Right cardiac atrium (tissue), 5 donors: ENCODE measurements around the gene TXN2. TPM values are rescaled to one million over a fixed set of nuclear protein-coding genes. Genes with fewer than 3 reads are reported as not detected.
A peak's percentile ranks its signal among the peaks of the same experiment; 100 is the strongest.

Experiments
- ATAC-seq, 2 donors: fragments of 200-7000 bp; cut with Tn5 transposase; one replicate each; pipeline versions ENCODE4 v1.8.0 to v1.9.1; 2020; ENCODE audit warnings: moderate library complexity in 2 of 2, mild to moderate bottlenecking in 1 of 2
- DNase-seq, 3 donors: peaks; one replicate each; pipeline ENCODE4 v3.0.0-alpha.2; 2020
- H3K27ac ChIP-seq: one replicate; pipeline ENCODE4 v1.5.1; 2013; ENCODE audit warnings: mild to moderate bottlenecking, low read length, control low read depth, moderate library complexity
- H3K27me3 ChIP-seq: one replicate; pipeline ENCODE4 v1.6.1; 2013; ENCODE audit not compliant: control insufficient read depth, insufficient read depth
- H3K4me1 ChIP-seq: one replicate; pipeline ENCODE4 v1.6.1; 2013; ENCODE audit warnings: low read length; ENCODE audit not compliant: control insufficient read depth, insufficient read depth
- H3K4me3 ChIP-seq: one replicate; pipeline ENCODE4 v1.5.1; 2013; ENCODE audit warnings: low read length, control low read depth
- H3K9me3 ChIP-seq: one replicate; pipeline ENCODE4 v1.6.1; 2013; ENCODE audit warnings: low read length; ENCODE audit not compliant: control insufficient read depth
- WGBS: extraction: QIAGEN DNeasy Blood & Tissue Kit; methylation state at CpG from one replicate; pipeline ENCODE4 v1.1.7; 2013; 5-methylcytosine and 5-hydroxymethylcytosine counted together
- intact Hi-C, 4 donors: fragments of 100-400 bp; cut with DNase I; formaldehyde crosslinking; loops; one replicate each; pipeline versions ENCODE4 v1.11.0 to v1.14.0; 2022 to 2023
- polyA plus RNA-seq: library from polyadenylated mRNA; stranded (reverse); fragments of 200-250 nt; gene quantifications from one replicate; pipeline ENCODE4 v1.2.3, GENCODE V29; 2013
- total RNA-seq, 4 donors: library from RNA; stranded (reverse); fragmentation: NEBNext Ultra II Directional; extraction: Animal tissue kit (Norgen Biotek cat#: 25700); gene quantifications; one replicate each; pipeline ENCODE4 v1.2.1, GENCODE V29; 2021
- donor health status: healthy with polysubstance abuse.
- donor health status: DM: no; HTN: yes; CAD: no.
- donor health status: DM: no; HTN: no; CAD: no.
- donor health status: DM: no; HTN: yes; CAD: no; lungs with severe emphysema.
- donor health status: DM: yes; HTN: yes; CAD: no.

The TXN2 gene
- total and polyA plus RNA-seq, 5 donors, result 95.4 to 133 (median 106) TPM

- DNase-seq (peak in 1 of 3 donors; percentile 71), ATAC-seq (no peak)
- H3K4me1 ChIP-seq, result no peaks in the 10 kb centered on the region
- H3K4me3 ChIP-seq, result no peak overlapping the region
- no peaks in the 10 kb centered on the region for H3K27me3 ChIP-seq
- H3K27ac ChIP-seq, result no peak overlapping the region
- whole genome bisulfite sequencing, result 88% methylated on average over 13 of the region's 13 CpGs
- no peaks in the 10 kb centered on the region for H3K9me3 ChIP-seq
- intact Hi-C loops, result loop anchor here in 1 of 4 donors (10.0 kb wide), 1 partner anchor 332 kb away; no protein-coding TSS in a partner anchor
Observed at GRCh38 chr22:36486619-36487384, 5.4 kb upstream of the TXN2 start.

- no peak for DNase-seq
- peaks cover 2% of the 10 kb centered on the region for H3K4me1 ChIP-seq
- WGBS, result 12% methylated on average over 9 of the region's 9 CpGs
- intact Hi-C loops, result loop anchor here in 1 of 4 donors (10.0 kb wide), 1 partner anchor 326 kb away; no protein-coding TSS in a partner anchor
- peak overlapping the region; percentile 42 for H3K4me3 ChIP-seq
- H3K9me3 ChIP-seq, result no peaks in the 10 kb centered on the region
- no peaks in the 10 kb centered on the region for H3K27me3 ChIP-seq
- ATAC-seq, result peak; percentile 0 to 4
- peak overlapping the region; percentile 80 for H3K27ac ChIP-seq
Observed at GRCh38 chr22:36480941-36481392, 473 bp downstream of the TXN2 start.

GRCh38 chr22:36478966-36479365 is 2.5 kb downstream of the TXN2 start:
- H3K27ac ChIP-seq, result no peak overlapping the region
- peaks cover 2% of the 10 kb centered on the region for H3K4me1 ChIP-seq
- H3K4me3 ChIP-seq, result no peak overlapping the region
- WGBS, result 94% methylated on average over 4 of the region's 4 CpGs
- no peaks in the 10 kb centered on the region for H3K27me3 ChIP-seq
- no peaks in the 10 kb centered on the region for H3K9me3 ChIP-seq
- intact Hi-C loops, result no loop called here
- ATAC-seq, result no peak
- DNase-seq, result no peak

- Histone ChIP-seq H3K9me3 (no peaks in the 10 kb centered on the region), H3K4me1 (no peaks in the 10 kb centered on the region), H3K27ac (no peak overlapping the region), H3K4me3 (no peak overlapping the region), H3K27me3 (no peaks in the 10 kb centered on the region)
- WGBS, result 95% methylated on average over 6 of the region's 6 CpGs
- intact Hi-C loops, result no loop called here
- DNase-seq (no peak), ATAC-seq (no peak)
Observed at GRCh38 chr22:36475341-36475740, 6.1 kb downstream of the TXN2 start.

GRCh38 chr22:36472689-36473088 is 8.8 kb downstream of the TXN2 start:
- intact Hi-C loops, result loop anchor here in 3 of 4 donors (5.0 kb wide), 3 partner anchors 85 to 175 kb away; partner anchors contain the start of gene MYH9 (in 1 of the 3)
- ATAC-seq (no peak), DNase-seq (no peak)
- WGBS, result 82% methylated on average over 13 of the region's 13 CpGs
- Histone ChIP-seq H3K4me1 (peaks cover 1% of the 10 kb centered on the region), H3K27ac (no peak overlapping the region), H3K27me3 (no peaks in the 10 kb centered on the region), H3K9me3 (no peaks in the 10 kb centered on the region), H3K4me3 (no peak overlapping the region)

- Histone ChIP-seq H3K4me1 (peaks cover 2% of the 10 kb centered on the region), H3K27me3 (no peaks in the 10 kb centered on the region), H3K4me3 (no peak overlapping the region), H3K27ac (no peak overlapping the region), H3K9me3 (no peaks in the 10 kb centered on the region)
- intact Hi-C loops, result loop anchor here (2.0 to 5.0 kb wide), 4 partner anchors 84 to 174 kb away; partner anchors contain the start of gene MYH9 (in 1 of the 4)
- no peak for ATAC-seq
- WGBS, result 85% methylated on average over 14 of the region's 14 CpGs
- peak in 1 of 3 donors; percentile 25 for DNase-seq
Observed at GRCh38 chr22:36471341-36471821, 10.1 kb downstream of the TXN2 start.

- intact Hi-C loops, result loop anchor here (2.0 to 5.0 kb wide), 4 partner anchors 84 to 174 kb away; partner anchors contain the start of gene MYH9 (in 1 of the 4)
- 56% methylated on average over 10 of the region's 10 CpGs for WGBS
- ATAC-seq (no peak), DNase-seq (peak in 1 of 3 donors; percentile 35)
- H3K4me1 ChIP-seq, result peaks cover 2% of the 10 kb centered on the region
- no peaks in the 10 kb centered on the region for H3K9me3 ChIP-seq
- no peak overlapping the region for H3K4me3 ChIP-seq
- H3K27ac ChIP-seq, result no peak overlapping the region
- H3K27me3 ChIP-seq, result no peaks in the 10 kb centered on the region
Observed at GRCh38 chr22:36470994-36471331, 10.5 kb downstream of the TXN2 start.

- Histone ChIP-seq H3K4me1 (peaks cover 2% of the 10 kb centered on the region), H3K4me3 (no peak overlapping the region), H3K9me3 (no peaks in the 10 kb centered on the region), H3K27me3 (no peaks in the 10 kb centered on the region), H3K27ac (peak overlapping the region; percentile 4)
- ATAC-seq, result peak; percentile 70 to 76
- DNase-seq, result peak; percentile 79 to 89 (median 88)
- WGBS, result 42% methylated on average over 14 of the region's 14 CpGs
- intact Hi-C loops, result loop anchor here (2.0 to 5.0 kb wide), 4 partner anchors 83 to 173 kb away; partner anchors contain the start of gene MYH9 (in 1 of the 4)
Observed at GRCh38 chr22:36470162-36470993, 11.1 kb downstream of the TXN2 start.

GRCh38 chr22:36469094-36469710 is 12.2 kb downstream of the TXN2 start:
- DNase-seq, result peak in 1 of 3 donors; percentile 32
- 83% methylated on average over 14 of the region's 14 CpGs for WGBS
- Histone ChIP-seq H3K4me3 (no peak overlapping the region), H3K9me3 (no peaks in the 10 kb centered on the region), H3K4me1 (peaks cover 2% of the 10 kb centered on the region), H3K27ac (peak overlapping the region; percentile 5), H3K27me3 (no peaks in the 10 kb centered on the region)
- ATAC-seq, result no peak
- intact Hi-C loops, result loop anchor here in 3 of 4 donors (5.0 to 10.0 kb wide), 3 partner anchors 82 to 147 kb away; partner anchors contain the start of gene MYH9 (in 3 of the 3)

- Histone ChIP-seq H3K9me3 (no peaks in the 10 kb centered on the region), H3K27ac (peak overlapping the region; percentile 66), H3K4me1 (peaks cover 6% of the 10 kb centered on the region), H3K27me3 (no peaks in the 10 kb centered on the region), H3K4me3 (no peak overlapping the region)
- intact Hi-C loops, result loop anchor here in 3 of 4 donors (5.0 to 10.0 kb wide), 3 partner anchors 81 to 146 kb away; partner anchors contain the start of gene MYH9 (in 3 of the 3)
- no peak for ATAC-seq
- peak in 1 of 3 donors; percentile 44 for DNase-seq
- 75% methylated on average over 7 of the region's 7 CpGs for WGBS
Observed at GRCh38 chr22:36467946-36468345, 13.5 kb downstream of the TXN2 start.
